OCI-LY1 (cell line): ENCODE measurements around the gene CD69.

Source experiments
- H2AFZ ChIP-seq: fragments of 200-600 bp; sonication (generic), shearing (Covaris generic); 2 replicates; pipeline ENCODE4 v1.6.0; 2014; ENCODE audit warnings: antibody characterized with exemption, mild to moderate bottlenecking, low read length
- H3F3A ChIP-seq: fragments of 200-600 bp; sonication (generic), shearing (Covaris generic); 2 replicates; pipeline ENCODE4 v1.6.0; 2014; ENCODE audit warnings: mild to moderate bottlenecking, antibody characterized with exemption, low read length, moderate library complexity; ENCODE audit not compliant: insufficient read depth
- H3K27ac ChIP-seq: fragments of 200-600 bp; sonication (generic); 2 replicates; pipeline ENCODE4 v1.5.1; 2014; ENCODE audit warnings: low read length, mixed run types, mild to moderate bottlenecking, low read depth; ENCODE audit not compliant: poor library complexity, severe bottlenecking
- H3K27me3 ChIP-seq: fragments of 200-600 bp; sonication (generic); 2 replicates; pipeline ENCODE4 v1.6.0; 2014; ENCODE audit warnings: antibody characterized with exemption, mild to moderate bottlenecking, low read length, moderate library complexity; ENCODE audit not compliant: insufficient read depth
- H3K36me3 ChIP-seq: fragments of 200-600 bp; sonication (generic); 2 replicates; pipeline ENCODE4 v1.6.1; 2014; ENCODE audit warnings: mild to moderate bottlenecking, antibody characterized with exemption, low read length, moderate library complexity, mixed read lengths; ENCODE audit not compliant: insufficient read depth
- H3K4me1 ChIP-seq: fragments of 200-600 bp; sonication (generic); 2 replicates; pipeline ENCODE4 v1.5.1; 2014; ENCODE audit warnings: mild to moderate bottlenecking, low read length, moderate library complexity; ENCODE audit not compliant: insufficient read depth, severe bottlenecking
- H3K4me2 ChIP-seq: fragments of 200-600 bp; sonication (generic), shearing (Covaris generic); 2 replicates; pipeline ENCODE4 v1.6.1; 2014; ENCODE audit warnings: low read length
- H3K4me3 ChIP-seq: fragments of 200-600 bp; sonication (generic); 2 replicates; pipeline ENCODE4 v1.5.1; 2014; ENCODE audit warnings: low read length, low read depth, mild to moderate bottlenecking, mixed read lengths; ENCODE audit not compliant: poor library complexity, severe bottlenecking
- H3K79me2 ChIP-seq: fragments of 200-600 bp; shearing (Covaris generic); 2 replicates; pipeline ENCODE4 v1.6.1; 2016; ENCODE audit warnings: mixed run types, low read length, mixed read lengths; ENCODE audit not compliant: insufficient read depth
- H3K9ac ChIP-seq: fragments of 200-600 bp; sonication (generic), shearing (Covaris generic); 2 replicates; pipeline ENCODE4 v1.6.1; 2014; ENCODE audit warnings: mild to moderate bottlenecking, low read length, mixed read lengths
- H3K9me2 ChIP-seq: fragments of 200-600 bp; sonication (generic), shearing (Covaris generic); 2 replicates; pipeline ENCODE4 v1.6.1; 2014; ENCODE audit warnings: low read depth, mild to moderate bottlenecking, low read length, mixed read lengths
- H3K9me3 ChIP-seq: fragments of 200-600 bp; shearing (Covaris generic); 2 replicates; pipeline ENCODE4 v1.6.1; 2014; ENCODE audit warnings: low read length, mixed read lengths
- H4K20me1 ChIP-seq: fragments of 200-600 bp; sonication (generic), shearing (Covaris generic); 2 replicates; pipeline ENCODE4 v1.6.0; 2016; ENCODE audit warnings: mild to moderate bottlenecking, low read length; ENCODE audit not compliant: insufficient read depth
- EZH2 ChIP-seq: fragments of 200-600 bp; sonication (generic), shearing (Covaris generic); IDR thresholded peaks from 2 replicates; pipeline ENCODE4 v1.8.0; 2017; ENCODE audit warnings: borderline replicate concordance, mixed run types, mild to moderate bottlenecking, antibody characterized with exemption, low read length, moderate library complexity, mixed read lengths
- TF ChIP-seq, protein P1 (sequence below): fragments of 200-600 bp; sonication (generic), shearing (Covaris generic); IDR thresholded peaks from 2 replicates; pipeline ENCODE4 v1.5.1; 2017; ENCODE audit warnings: mild to moderate bottlenecking, antibody characterized with exemption, low read length, moderate library complexity, mixed read lengths

Gene CD69

DNA sequence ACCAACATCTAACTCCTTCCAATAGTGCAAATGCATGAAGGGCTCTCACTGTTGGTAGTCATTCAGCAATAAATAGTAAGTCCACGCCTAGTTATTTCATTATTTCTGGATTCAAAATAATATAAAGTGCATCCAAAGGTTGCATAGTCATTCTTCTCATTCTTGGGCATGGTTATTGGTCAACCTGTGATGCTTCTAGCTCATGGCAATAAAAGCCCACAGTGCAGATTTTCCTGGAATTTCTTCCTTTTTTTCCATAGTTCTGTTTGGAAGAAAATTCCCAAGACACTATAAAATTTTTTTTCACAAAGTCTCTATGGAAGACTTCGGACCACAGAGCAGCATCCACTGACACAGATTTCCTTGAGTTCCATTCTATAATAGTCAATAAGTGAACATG, 7.6 kb downstream of the CD69 start:
- no peaks in the 10 kb centered on the region for H4K20me1 ChIP-seq
- H2AFZ ChIP-seq: no peak overlapping the region
- H3K79me2 ChIP-seq: no peaks in the 10 kb centered on the region; the same call in 1 of the 2 replicates
- H3K27me3 ChIP-seq: no peaks in the 10 kb centered on the region
- peaks cover 17% of the 10 kb centered on the region; the same call in 1 of the 2 replicates for H3K36me3 ChIP-seq
- H3K4me3 ChIP-seq: no peak overlapping the region
- H3K4me1 ChIP-seq: peaks cover 15% of the 10 kb centered on the region
- H3K4me2 ChIP-seq: no peak overlapping the region
- TF ChIP-seq, protein P1, sequence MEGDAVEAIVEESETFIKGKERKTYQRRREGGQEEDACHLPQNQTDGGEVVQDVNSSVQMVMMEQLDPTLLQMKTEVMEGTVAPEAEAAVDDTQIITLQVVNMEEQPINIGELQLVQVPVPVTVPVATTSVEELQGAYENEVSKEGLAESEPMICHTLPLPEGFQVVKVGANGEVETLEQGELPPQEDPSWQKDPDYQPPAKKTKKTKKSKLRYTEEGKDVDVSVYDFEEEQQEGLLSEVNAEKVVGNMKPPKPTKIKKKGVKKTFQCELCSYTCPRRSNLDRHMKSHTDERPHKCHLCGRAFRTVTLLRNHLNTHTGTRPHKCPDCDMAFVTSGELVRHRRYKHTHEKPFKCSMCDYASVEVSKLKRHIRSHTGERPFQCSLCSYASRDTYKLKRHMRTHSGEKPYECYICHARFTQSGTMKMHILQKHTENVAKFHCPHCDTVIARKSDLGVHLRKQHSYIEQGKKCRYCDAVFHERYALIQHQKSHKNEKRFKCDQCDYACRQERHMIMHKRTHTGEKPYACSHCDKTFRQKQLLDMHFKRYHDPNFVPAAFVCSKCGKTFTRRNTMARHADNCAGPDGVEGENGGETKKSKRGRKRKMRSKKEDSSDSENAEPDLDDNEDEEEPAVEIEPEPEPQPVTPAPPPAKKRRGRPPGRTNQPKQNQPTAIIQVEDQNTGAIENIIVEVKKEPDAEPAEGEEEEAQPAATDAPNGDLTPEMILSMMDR: no peak
- TF ChIP-seq EZH2: no peak
- H3K9me2 ChIP-seq: no peaks in the 10 kb centered on the region
- H3F3A ChIP-seq: 0 out of 2 replicates have a peak, but pooled peaks cover 4% of the 10 kb centered on the region
- H3K27ac ChIP-seq: no peak overlapping the region
- H3K9me3 ChIP-seq: no peaks in the 10 kb centered on the region
- no peak overlapping the region for H3K9ac ChIP-seq

GRCh38 chr12:9752145-9752933, 8.4 kb downstream of the CD69 start:
- no peak overlapping the region for H3K27ac ChIP-seq
- no peak overlapping the region for H3K4me3 ChIP-seq
- H3K4me1 ChIP-seq: peaks cover 8% of the 10 kb centered on the region
- no peaks in the 10 kb centered on the region for H3K9me2 ChIP-seq
- H3K9ac ChIP-seq: no peak overlapping the region
- H3K9me3 ChIP-seq: no peaks in the 10 kb centered on the region
- 0 out of 2 replicates have a peak, but pooled peaks cover 4% of the 10 kb centered on the region for H3F3A ChIP-seq
- H3K27me3 ChIP-seq: no peaks in the 10 kb centered on the region
- H4K20me1 ChIP-seq: no peaks in the 10 kb centered on the region
- no peaks in the 10 kb centered on the region; the same call in 1 of the 2 replicates for H3K79me2 ChIP-seq
- no peak overlapping the region for H2AFZ ChIP-seq
- no peak overlapping the region for H3K4me2 ChIP-seq
- H3K36me3 ChIP-seq: peaks cover 17% of the 10 kb centered on the region; the same call in 1 of the 2 replicates
- TF ChIP-seq EZH2: no peak
- TF ChIP-seq, protein P1: no peak

DNA sequence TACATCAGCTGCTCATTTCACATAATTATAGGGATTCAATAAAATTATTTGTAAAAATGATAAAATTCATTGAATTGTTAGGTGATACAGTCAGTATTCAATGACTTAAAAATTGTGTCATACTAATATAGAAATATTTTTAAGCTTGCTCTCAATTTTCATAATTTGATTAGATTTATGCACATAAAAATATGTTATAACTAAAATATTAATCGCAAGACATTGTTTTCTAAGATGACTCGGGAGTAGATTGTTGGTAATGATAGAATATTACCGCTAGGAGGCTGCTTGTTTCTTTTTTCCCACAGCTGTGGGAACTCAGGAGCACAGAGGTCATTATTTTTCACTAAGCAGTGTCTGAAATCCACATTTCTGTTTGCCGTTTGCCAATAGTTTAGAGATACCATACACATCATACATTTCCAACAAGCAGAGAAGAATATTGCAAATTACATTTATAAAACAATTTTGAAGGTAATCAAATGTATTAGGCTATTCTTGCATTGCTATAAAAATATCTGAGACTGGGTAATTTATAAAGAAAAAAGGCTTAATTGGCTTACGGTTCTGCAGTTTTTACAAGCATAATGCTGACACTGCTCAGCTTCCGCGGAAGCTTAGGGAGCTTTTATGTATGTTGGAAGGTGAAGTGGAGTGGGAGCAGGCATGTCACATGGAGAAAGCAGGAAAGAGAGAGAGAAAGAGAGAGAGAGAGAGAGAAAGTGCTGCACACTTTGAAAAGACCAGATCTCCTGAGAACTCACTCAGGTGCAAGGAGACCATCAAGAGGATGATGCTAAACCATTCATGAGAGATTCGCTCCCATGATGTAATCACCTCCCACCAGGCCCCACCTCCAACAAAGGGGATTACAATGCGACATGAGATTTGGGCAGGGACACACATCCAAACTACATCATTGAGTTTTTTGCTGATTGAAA, 9.2 kb downstream of the CD69 start:
- H3K9me2 ChIP-seq: no peaks in the 10 kb centered on the region
- no peak overlapping the region for H3K9ac ChIP-seq
- H3K4me3 ChIP-seq: no peak overlapping the region
- H4K20me1 ChIP-seq: no peaks in the 10 kb centered on the region
- peaks cover 10% of the 10 kb centered on the region for H3K4me1 ChIP-seq
- H3K9me3 ChIP-seq: no peaks in the 10 kb centered on the region
- no peak for TF ChIP-seq EZH2
- TF ChIP-seq, protein P1: peak; percentile 35
- H2AFZ ChIP-seq: no peak overlapping the region
- H3K4me2 ChIP-seq: no peak overlapping the region
- H3K79me2 ChIP-seq: no peaks in the 10 kb centered on the region
- H3K27me3 ChIP-seq: no peaks in the 10 kb centered on the region
- no peak overlapping the region for H3K27ac ChIP-seq
- H3F3A ChIP-seq: 0 out of 2 replicates have a peak, but pooled peaks cover 4% of the 10 kb centered on the region
- H3K36me3 ChIP-seq: peaks cover 17% of the 10 kb centered on the region; the same call in 1 of the 2 replicates
